NAMALWA (cell line): Measurements from ENCODE around the gene C10orf95.

ENCODE experiments used
- DNase-seq: peaks from one replicate; pipeline ENCODE4 v3.0.0-alpha.2; 2015; ENCODE audit warnings: low spot score

C10orf95 gene

GRCh38 chr10:102434394-102435132 is 16.8 kb downstream of the C10orf95 start:
- no peak for DNase-seq

DNA sequence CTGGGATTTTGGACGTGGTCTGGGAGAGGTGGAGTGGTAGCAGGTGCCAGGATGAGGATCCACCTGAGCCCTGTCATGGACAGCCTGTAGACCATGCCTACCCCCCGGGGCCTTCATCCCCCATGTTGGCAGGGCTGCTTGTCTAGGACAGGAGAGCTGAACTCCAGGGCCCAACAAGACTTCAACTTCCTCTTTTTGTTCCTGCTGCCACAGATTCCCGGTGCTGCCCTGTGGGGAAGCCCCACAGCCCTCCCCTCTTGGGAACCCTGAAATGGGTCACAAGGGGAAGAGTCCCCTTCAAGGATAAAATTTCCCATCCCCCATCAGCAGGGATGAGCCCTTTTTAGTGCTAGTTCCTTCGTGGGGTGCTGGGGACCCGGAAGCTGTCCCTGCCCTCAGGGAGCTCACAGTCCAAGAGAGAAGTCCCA is 17.7 kb downstream of the C10orf95 start:
- DNase-seq = no peak

DNA sequence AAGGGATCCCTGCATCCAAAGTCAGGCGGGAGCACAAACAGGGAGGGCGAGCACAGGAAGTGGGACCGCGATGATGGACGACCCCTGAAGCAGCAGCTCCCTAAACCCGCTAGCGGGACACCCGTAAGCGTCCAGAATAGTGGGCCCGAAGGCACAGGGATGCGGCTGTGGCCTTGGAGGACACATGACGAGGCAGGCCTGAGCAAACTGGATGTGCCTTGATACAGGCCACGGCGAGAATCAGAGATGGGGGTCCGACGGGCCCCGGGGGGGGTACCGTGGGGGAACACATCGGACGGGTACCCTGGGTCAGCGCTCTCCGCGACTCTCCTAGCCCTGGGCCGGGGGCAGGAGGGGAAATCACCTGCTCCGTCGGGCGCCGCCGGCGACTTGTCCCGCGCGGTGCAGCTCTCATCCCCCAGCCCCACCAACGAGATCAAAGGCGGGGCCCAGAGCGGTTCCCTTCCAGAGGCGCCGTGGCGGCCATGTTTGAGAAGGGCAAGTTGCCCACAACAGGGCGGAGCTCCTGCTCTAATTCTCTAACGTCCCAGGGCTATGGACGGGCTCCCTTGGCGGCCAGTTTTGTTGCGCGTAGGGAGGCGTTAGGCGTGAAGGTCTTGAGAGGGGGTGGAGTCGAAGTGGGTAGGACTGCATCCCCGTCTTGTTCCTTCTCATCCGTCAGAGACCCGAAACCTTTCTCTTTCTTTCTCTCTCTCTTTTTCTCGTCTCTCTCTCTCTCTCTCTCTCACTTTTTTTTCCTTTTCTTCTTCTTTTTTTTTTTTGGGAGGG is 19.0 kb downstream of the C10orf95 start, which contains the start of gene CUEDC2:
CUEDC2 (minus strand) TSS at position 413 of the 789 bp plus-strand sequence. CDS start 7,386 bp downstream, outside the sequence.
- DNase-seq = peak; percentile 97

- DNase-seq = peak; percentile 45
Observed at GRCh38 chr10:102431452-102432124, 19.8 kb downstream of the C10orf95 start.

DNA sequence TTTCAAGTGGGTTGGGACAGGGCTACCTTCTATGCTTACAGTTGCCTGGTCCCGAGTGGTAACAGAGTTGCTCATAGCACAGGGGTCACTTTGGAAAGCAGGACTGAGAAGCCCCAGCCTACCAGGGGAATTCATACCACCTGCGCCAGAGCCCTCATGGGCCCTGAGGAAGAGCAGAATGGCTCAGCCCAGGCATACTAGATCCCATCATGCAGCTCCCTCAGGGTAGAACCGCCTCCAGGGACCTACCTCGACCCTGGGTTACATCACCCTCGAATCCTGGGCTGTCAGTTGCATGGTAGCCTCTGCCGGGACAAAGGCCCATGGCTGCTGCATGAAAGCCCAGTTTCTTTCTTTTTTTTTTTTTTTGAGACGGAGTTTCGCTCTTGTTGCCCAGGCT is 21.9 kb downstream of the C10orf95 start:
- no peak for DNase-seq

DNA sequence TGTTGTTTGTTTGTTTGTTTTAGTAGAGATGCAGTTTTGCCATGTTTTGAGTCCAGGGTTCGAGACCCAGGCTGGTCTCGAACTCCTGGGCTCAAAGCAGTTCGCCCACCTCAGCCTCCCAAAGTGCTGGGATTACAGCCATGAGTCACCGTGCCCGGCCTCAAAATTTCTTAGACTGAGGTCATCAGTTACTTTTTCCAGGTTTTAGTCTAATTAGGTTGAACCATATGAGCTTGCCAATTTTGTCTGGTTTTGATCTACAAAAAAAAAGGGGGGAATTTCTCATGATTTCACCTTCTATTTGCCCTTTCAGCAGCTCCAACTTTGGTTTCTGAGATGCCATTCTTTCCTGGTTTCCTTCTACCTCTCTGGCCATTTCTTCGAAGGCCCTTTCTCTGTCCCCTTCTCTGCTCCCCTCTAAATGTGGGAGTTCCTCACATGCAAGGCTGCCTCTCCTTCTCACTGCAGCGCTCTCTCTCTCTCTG is 24.5 kb downstream of the C10orf95 start:
- DNase-seq = no peak

- DNase-seq = no peak
Observed at GRCh38 chr10:102425444-102425843, 25.9 kb downstream of the C10orf95 start.

GRCh38 chr10:102424916-102425315 is 26.4 kb downstream of the C10orf95 start:
- DNase-seq = no peak

- no peak for DNase-seq
Observed at GRCh38 chr10:102424145-102424544, 27.2 kb downstream of the C10orf95 start.

- no peak for DNase-seq
Observed at GRCh38 chr10:102423372-102423968, 27.9 kb downstream of the C10orf95 start.

DNA sequence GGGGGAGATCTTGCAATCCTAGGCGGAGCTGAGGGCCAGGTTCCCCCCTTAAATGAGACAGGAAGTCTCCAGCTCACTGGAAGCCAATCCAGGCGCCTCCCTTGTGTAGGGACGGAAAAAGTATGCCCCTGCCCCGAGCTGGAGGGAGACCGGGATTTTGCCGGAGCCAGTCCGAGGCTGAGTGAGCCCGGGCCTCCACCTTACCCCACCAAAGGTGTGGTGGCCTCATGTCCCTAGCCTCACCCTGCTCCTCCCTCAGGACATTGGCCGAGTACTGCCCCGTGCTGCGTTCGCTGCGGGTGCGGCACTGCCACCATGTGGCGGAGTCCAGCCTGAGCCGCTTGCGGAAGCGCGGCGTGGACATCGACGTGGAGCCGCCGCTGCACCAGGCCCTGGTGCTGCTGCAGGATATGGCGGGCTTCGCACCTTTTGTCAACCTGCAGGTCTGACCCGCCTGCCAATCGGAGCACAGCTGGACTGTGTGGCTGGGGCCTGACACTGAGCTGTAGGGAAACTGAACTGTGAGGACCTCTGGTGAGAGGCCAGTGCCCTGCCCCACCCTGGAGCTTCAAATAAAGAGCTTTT is 28.7 kb downstream of the C10orf95 start:
- DNase-seq = no peak

- no peak for DNase-seq
Observed at GRCh38 chr10:102421757-102422512, 29.4 kb downstream of the C10orf95 start.

- DNase-seq = no peak
Observed at GRCh38 chr10:102421507-102421756, 29.9 kb downstream of the C10orf95 start.

DNA sequence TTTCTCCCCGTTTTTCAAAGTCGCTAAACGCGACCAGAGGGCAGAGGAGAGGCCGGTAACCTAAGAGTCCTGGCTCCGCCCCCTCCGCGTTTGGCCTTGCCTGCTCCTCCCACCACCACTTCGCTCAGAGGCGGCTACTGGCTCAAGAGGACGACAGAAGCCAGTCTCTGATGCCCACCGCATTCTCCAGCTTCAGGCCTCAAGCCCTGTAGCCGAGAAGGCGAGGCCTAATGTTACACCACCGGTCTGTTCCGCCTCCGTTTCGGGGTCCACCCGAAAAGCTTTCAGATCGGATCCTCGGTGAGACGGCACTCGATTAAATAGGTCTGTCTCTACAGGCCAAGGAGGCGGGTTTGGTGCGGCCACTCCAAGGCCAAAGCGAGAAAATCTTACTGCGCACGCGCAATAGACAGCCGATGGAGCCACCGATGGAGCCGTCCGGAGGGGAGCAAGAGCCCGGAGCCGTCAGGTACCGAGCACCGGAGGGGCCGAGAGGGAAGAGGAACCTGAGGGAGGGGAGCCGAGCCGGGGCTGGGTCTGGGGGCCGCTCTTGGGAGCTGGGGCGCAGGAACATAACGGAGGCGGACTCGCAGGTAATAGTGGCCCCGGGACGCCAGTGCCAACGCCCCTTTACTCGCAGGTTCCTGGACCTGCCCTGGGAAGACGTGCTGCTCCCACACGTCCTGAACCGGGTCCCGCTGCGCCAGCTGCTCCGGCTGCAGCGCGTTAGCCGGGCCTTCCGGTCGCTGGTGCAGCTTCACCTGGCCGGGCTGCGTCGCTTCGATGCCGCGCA is 30.4 kb downstream of the C10orf95 start, which contains the start of gene FBXL15:
FBXL15 (plus strand) TSS at position 123 of the 793 bp plus-strand sequence; CDS start at position 417, 294 bp downstream.
- DNase-seq = peak; percentile 98

- no peak for DNase-seq
Observed at GRCh38 chr10:102420181-102420713, 31.1 kb downstream of the C10orf95 start.

- peak; percentile 71 for DNase-seq
Observed at GRCh38 chr10:102419269-102420180, 31.8 kb downstream of the C10orf95 start.

DNA sequence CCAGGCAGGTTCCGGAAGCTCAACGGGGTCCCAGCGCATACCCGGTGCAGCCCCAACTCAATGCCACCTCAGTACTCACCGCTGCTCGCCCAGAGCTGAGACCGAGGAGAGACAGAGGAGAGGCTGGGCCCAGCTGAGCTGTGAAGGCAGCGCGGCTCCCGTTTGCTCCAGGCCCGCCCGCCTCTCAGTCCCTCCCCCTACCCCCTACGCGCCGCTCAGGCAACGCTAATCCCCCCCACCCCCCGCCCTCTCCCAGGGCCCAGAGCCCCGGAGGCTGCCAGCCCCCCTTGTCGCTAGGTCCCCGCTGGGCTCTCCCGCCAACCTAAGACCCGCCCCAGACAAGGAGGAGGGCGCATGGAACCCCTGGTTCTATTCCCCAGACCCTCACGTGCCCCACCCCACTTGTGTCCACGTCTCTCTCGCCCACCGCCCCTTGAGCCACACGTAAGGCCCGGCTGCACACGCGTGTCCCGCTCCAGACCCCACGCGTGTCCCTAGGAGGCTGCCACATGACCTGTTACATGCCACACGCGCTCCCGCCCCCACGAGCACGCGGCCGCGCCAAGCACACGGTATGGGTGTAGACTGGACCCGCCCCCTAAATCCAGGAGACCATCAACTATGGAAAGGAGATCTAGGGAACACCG is 32.6 kb downstream of the C10orf95 start, which contains the start of gene PSD:
PSD (minus strand) TSS at position 164 of the 647 bp plus-strand sequence. CDS start 1,747 bp downstream, outside the sequence.
- DNase-seq = no peak

- no peak for DNase-seq
Observed at GRCh38 chr10:102416695-102417094, 34.6 kb downstream of the C10orf95 start.
